Upper lobe of right lung (tissue), 1 donor: Measurements from ENCODE around the gene EGLN3. TPM values are rescaled to one million over a fixed set of nuclear protein-coding genes. Genes with fewer than 3 reads are reported as not detected.
"Not testable (repeated sequence)": the region's sequence is repeated elsewhere in the genome, so short reads cannot be mapped to it uniquely, and the experiment has no call there.

Experiments
- ATAC-seq: fragments of 200-7000 bp; cut with Tn5 transposase; one replicate; pipeline ENCODE4 v1.9.1; 2020; ENCODE audit warnings: mild to moderate bottlenecking, moderate library complexity
- DNase-seq: peaks from one replicate; pipeline ENCODE4 v3.0.0-alpha.2; 2020
- H3K27ac ChIP-seq: fragments of 200-600 bp; one replicate; pipeline ENCODE4 v1.8.0; 2022
- H3K27me3 ChIP-seq: fragments of 200-600 bp; one replicate; pipeline ENCODE4 v1.8.0; 2022; ENCODE audit warnings: mild to moderate bottlenecking
- H3K36me3 ChIP-seq: fragments of 200-600 bp; one replicate; pipeline ENCODE4 v1.8.0; 2022
- H3K4me1 ChIP-seq: fragments of 200-600 bp; one replicate; pipeline ENCODE4 v1.8.0; 2022
- H3K4me3 ChIP-seq: fragments of 200-600 bp; one replicate; pipeline ENCODE4 v1.8.0; 2022; ENCODE audit warnings: mild to moderate bottlenecking
- H3K9me3 ChIP-seq: fragments of 200-600 bp; one replicate; pipeline ENCODE4 v1.8.0; 2022
- intact Hi-C: fragments of 100-400 bp; cut with DNase I; formaldehyde crosslinking; loops from one replicate; pipeline ENCODE4 v1.11.0; 2022
- total RNA-seq: library from RNA; stranded (reverse); fragmentation: NEBNext Ultra II Directional; extraction: Animal tissue kit (Norgen Biotek cat#: 25700); gene quantifications from one replicate; pipeline ENCODE4 v1.2.1, GENCODE V29; 2021
- TF ChIP-seq, protein P1 (sequence below): fragments of 200-600 bp; IDR thresholded peaks from one replicate; pipeline ENCODE4 v1.8.0; 2022; ENCODE audit warnings: antibody characterized with exemption
- donor health status: DM: no; HTN: yes; CAD: no; lungs with severe emphysema.

Gene EGLN3
- total RNA-seq, 1 donor from 2014 or later: 7.6 TPM

- H3K36me3 ChIP-seq: no peaks in the 10 kb centered on the region
- no peak for ATAC-seq
- no peaks in the 10 kb centered on the region for H3K4me1 ChIP-seq
- intact Hi-C loops: no loop called here
- DNase-seq: no peak
- TF ChIP-seq, protein P1, sequence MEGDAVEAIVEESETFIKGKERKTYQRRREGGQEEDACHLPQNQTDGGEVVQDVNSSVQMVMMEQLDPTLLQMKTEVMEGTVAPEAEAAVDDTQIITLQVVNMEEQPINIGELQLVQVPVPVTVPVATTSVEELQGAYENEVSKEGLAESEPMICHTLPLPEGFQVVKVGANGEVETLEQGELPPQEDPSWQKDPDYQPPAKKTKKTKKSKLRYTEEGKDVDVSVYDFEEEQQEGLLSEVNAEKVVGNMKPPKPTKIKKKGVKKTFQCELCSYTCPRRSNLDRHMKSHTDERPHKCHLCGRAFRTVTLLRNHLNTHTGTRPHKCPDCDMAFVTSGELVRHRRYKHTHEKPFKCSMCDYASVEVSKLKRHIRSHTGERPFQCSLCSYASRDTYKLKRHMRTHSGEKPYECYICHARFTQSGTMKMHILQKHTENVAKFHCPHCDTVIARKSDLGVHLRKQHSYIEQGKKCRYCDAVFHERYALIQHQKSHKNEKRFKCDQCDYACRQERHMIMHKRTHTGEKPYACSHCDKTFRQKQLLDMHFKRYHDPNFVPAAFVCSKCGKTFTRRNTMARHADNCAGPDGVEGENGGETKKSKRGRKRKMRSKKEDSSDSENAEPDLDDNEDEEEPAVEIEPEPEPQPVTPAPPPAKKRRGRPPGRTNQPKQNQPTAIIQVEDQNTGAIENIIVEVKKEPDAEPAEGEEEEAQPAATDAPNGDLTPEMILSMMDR: no peak
- H3K27me3 ChIP-seq: no peaks in the 10 kb centered on the region
- H3K4me3 ChIP-seq: no peak overlapping the region
- H3K27ac ChIP-seq: no peak overlapping the region
- no peaks in the 10 kb centered on the region for H3K9me3 ChIP-seq
Observed at GRCh38 chr14:33985242-33985641, 34.4 kb upstream of the EGLN3 start.

GRCh38 chr14:33979613-33980276, 28.9 kb upstream of the EGLN3 start:
- DNase-seq (no peak), ATAC-seq (no peak)
- Histone ChIP-seq H3K9me3 (no peaks in the 10 kb centered on the region), H3K36me3 (no peaks in the 10 kb centered on the region), H3K27ac (no peak overlapping the region), H3K27me3 (no peaks in the 10 kb centered on the region), H3K4me1 (no peaks in the 10 kb centered on the region), H3K4me3 (no peak overlapping the region)
- TF ChIP-seq, protein P1: no peak
- intact Hi-C loops: no loop called here

GRCh38 chr14:33978892-33979612, 28.2 kb upstream of the EGLN3 start:
- H3K36me3 ChIP-seq: no peaks in the 10 kb centered on the region
- no peak overlapping the region for H3K4me3 ChIP-seq
- no peaks in the 10 kb centered on the region for H3K9me3 ChIP-seq
- no peaks in the 10 kb centered on the region for H3K4me1 ChIP-seq
- DNase-seq (no peak), ATAC-seq (no peak)
- no peaks in the 10 kb centered on the region for H3K27me3 ChIP-seq
- H3K27ac ChIP-seq: no peak overlapping the region
- intact Hi-C loops: no loop called here
- TF ChIP-seq, protein P1: no peak

DNA sequence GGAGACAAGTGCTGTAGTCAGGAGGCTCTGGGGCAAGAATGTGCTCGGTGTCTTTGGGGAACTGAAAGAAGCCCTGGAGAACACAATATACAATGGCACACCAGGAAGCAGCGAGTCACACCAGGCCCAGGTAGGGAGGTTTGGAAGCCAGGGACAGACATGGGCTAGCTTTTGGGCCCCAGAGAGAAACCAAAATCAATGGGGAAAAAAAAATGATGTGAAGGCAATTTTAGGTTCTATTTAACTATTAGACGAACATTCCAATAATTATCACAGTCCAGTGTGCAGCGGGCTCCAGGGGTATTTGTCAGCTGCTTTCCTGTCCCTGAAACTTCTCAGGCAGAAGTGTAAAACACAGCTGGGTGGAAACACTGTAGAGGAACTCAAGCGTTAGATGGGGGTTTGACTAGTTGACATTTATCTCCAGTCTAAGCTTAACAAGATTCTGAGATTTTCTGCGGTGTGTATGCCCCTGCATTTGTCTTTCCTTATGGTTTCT, 21.8 kb upstream of the EGLN3 start:
- intact Hi-C loops: no loop called here
- no peak overlapping the region for H3K4me3 ChIP-seq
- H3K36me3 ChIP-seq: no peaks in the 10 kb centered on the region
- H3K27ac ChIP-seq: no peak overlapping the region
- no peaks in the 10 kb centered on the region for H3K4me1 ChIP-seq
- TF ChIP-seq, protein P1: no peak
- H3K9me3 ChIP-seq: peaks cover 5% of the 10 kb centered on the region
- no peak for ATAC-seq
- DNase-seq: no peak
- H3K27me3 ChIP-seq: no peaks in the 10 kb centered on the region

GRCh38 chr14:33969846-33970245, 19.0 kb upstream of the EGLN3 start:
- intact Hi-C loops, ATAC-seq, H3K27me3 ChIP-seq, DNase-seq, H3K36me3 ChIP-seq, H3K9me3 ChIP-seq, H3K4me1 ChIP-seq, H3K27ac ChIP-seq, H3K4me3 ChIP-seq: not testable (repeated sequence)

GRCh38 chr14:33968722-33969121, 17.8 kb upstream of the EGLN3 start:
- Histone ChIP-seq H3K9me3 (peaks cover 5% of the 10 kb centered on the region), H3K27me3 (no peaks in the 10 kb centered on the region), H3K27ac (no peak overlapping the region), H3K4me3 (no peak overlapping the region), H3K4me1 (no peaks in the 10 kb centered on the region), H3K36me3 (no peaks in the 10 kb centered on the region)
- DNase-seq: no peak
- intact Hi-C loops: no loop called here
- TF ChIP-seq, protein P1: no peak
- no peak for ATAC-seq
